Measurements from ENCODE around the gene WIPI1. TPM values are rescaled to one million over a fixed set of nuclear protein-coding genes. Genes with fewer than 3 reads are reported as not detected.

Gene WIPI1
- total RNA-seq, 2 experiments from 2014 or later: 45.5 to 47.7 TPM

DNA sequence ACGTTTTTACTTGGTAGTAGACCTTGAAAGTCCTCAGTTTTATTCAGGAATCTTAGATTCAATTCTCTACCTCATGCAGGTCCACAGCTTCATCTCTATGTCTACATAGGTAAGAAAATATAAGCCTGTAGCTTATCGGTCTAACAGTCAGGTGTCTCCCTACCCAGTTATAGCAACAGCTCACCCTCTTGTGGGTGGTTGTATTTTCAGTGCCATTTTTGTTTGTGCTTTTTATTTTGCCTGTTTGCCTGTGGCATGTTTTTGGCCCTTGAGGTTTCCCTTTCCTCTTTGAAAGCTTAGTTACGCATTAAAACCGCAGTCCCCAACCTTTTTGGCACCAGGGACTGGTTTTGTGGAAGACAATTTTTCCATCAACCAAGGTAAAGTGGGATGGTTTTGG, 23.6 kb upstream of the WIPI1 start:
- H3K27me3 Mint-ChIP-seq: peaks cover 53% of the 10 kb centered on the region
- H3K4me3 Mint-ChIP-seq: no peak overlapping the region
- peaks cover 8% of the 10 kb centered on the region for H3K9me3 Mint-ChIP-seq (ENCODE audit: low read depth)
- no peak for DNase-seq
- H3K27ac Mint-ChIP-seq: no peak overlapping the region
- H3K36me3 Mint-ChIP-seq: peaks cover 8% of the 10 kb centered on the region
- ATAC-seq: no peak
- peaks cover 7% of the 10 kb centered on the region for H3K4me1 Mint-ChIP-seq
- CTCF ChIA-PET: interaction anchor here (0.8 to 1.2 kb wide), 5 partner anchors 10 to 304 kb away, joined by 3 to 4 read pairs (median 3); no protein-coding TSS in a partner anchor

DNA sequence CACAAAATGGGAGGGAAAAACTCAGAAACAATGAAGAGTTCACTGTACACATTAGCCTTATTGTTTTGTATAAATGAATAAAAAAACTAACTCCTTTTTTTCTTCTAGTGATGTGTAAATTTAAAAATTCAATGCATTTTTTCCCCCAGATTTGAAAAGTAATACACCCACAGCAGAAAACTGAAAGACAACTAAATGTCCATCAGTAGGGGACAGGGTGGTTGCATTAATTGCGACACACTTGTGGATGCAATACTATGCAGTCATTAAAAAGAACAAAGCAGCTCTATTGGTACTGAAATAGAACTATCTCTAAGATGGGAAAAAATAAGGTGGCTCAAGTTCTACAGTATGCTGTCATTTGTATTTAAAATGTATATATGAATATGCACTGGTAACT, 13.7 kb upstream of the WIPI1 start:
- CTCF ChIA-PET: interaction anchor here (1.1 to 2.5 kb wide), 3 partner anchors 10 to 14 kb away, joined by 3 to 5 read pairs (median 4); no protein-coding TSS in a partner anchor
- Mint-ChIP-seq H3K4me3 (no peak overlapping the region), H3K9me3 (ENCODE audit: low read depth) (no peaks in the 10 kb centered on the region), H3K36me3 (no peaks in the 10 kb centered on the region), H3K27ac (no peak overlapping the region), H3K27me3 (peaks cover 40% of the 10 kb centered on the region), H3K4me1 (peaks cover 2% of the 10 kb centered on the region)
- ATAC-seq: no peak
- no peak for DNase-seq

DNA sequence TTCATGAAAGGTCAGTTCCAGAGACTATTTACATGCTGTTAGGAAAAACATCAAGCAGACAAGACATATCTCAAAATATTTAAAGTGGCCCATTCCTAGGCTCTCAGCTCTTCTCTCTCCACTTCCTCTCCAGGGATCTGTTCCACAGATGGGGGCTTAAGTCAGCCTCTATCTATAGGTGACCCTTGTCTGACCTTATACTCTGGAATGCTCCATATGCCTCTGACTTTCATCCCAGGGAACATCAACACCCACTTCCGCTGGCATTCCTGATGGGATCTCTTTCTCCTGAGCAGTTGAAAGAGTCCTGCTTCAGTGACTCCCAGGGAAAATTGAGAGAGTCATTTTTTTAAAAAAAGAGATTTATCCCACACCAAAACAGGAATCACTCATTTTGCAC, 11.5 kb upstream of the WIPI1 start:
- Mint-ChIP-seq H3K9me3 (ENCODE audit: low read depth) (no peaks in the 10 kb centered on the region), H3K4me1 (peaks cover 9% of the 10 kb centered on the region), H3K27ac (no peak overlapping the region), H3K27me3 (peaks cover 32% of the 10 kb centered on the region), H3K36me3 (no peaks in the 10 kb centered on the region), H3K4me3 (no peak overlapping the region)
- CTCF ChIA-PET: interaction anchor here (1.1 to 17.7 kb wide), 4 partner anchors 10 to 206 kb away, joined by 3 to 260 read pairs (median 10); no protein-coding TSS in a partner anchor
- DNase-seq (no peak), ATAC-seq (no peak)

DNA sequence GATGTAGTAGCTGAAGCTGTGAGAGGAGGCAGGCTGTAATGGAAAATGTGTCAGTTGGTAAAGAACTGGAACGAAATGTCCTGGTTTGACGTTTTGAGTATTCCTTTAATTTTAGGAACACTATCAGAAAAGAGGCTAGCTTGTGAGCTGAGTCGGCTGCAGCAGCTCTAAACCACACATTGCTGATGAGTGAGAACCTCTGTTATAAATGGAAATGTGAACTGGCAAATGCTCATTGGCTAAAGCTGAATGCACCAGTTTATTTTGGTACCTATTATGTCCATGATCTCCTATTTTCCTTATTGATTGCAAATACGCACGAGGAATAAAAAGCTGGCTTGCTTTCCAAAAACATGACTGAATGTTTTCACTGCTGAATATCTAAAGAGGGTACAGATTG, 11.0 kb upstream of the WIPI1 start:
- Mint-ChIP-seq H3K4me1 (peaks cover 9% of the 10 kb centered on the region), H3K4me3 (no peak overlapping the region), H3K27ac (no peak overlapping the region), H3K27me3 (peaks cover 29% of the 10 kb centered on the region), H3K9me3 (ENCODE audit: low read depth) (no peaks in the 10 kb centered on the region), H3K36me3 (no peaks in the 10 kb centered on the region)
- ATAC-seq (no peak), DNase-seq (no peak)
- CTCF ChIA-PET: interaction anchor here (1.1 to 17.7 kb wide), 6 partner anchors 8 to 206 kb away, joined by 3 to 260 read pairs (median 6); no protein-coding TSS in a partner anchor

DNA sequence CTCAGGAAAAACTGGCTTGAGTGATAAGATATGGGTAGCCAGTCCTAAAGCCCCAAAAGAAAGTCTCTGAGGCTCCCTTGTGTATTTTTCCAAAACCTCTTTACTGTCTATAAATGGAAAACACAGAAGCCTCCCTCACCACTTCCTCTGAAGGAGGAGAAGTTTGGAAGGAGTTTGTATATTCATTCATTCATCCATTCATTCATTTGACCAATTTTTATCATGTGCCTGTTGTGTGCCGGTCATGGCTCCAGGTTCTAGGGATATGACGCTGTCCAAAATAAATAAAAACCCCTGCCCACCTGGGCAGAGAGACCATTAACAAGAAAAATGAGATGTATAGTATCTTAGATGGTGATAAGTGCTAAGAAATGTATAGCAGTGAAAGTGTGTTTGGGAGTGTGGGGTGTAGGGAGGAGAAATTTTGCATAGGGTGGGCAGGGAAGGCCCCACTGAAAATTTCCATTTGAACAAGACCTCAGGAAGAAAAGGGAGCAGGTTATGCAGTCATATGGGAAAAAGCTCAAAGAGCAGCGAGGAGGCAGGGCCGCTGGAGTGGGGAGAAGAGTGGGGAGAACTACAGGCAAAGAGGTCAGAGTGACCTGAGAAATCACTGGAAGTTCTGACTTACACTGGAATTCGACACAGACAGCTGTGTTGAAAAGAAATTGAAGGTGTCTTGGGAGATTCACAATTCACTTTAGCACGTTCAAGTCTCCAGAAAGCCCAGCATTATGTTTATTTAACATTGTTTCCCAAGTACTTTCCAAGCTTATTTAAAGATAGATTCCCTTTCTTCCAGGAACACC, 6.1 kb upstream of the WIPI1 start:
- Mint-ChIP-seq H3K27ac (peak overlapping the region; percentile 94), H3K4me3 (no peak overlapping the region), H3K4me1 (peaks cover 55% of the 10 kb centered on the region), H3K9me3 (ENCODE audit: low read depth) (no peaks in the 10 kb centered on the region), H3K27me3 (peaks cover 11% of the 10 kb centered on the region), H3K36me3 (no peaks in the 10 kb centered on the region)
- CTCF ChIA-PET: interaction anchor here (0.7 to 17.7 kb wide), 13 partner anchors 23 to 312 kb away, joined by 3 to 260 read pairs (median 4); partner anchors contain the start of genes ARSG, PRKAR1A and SLC16A6
- no peak for ATAC-seq
- DNase-seq: no peak

DNA sequence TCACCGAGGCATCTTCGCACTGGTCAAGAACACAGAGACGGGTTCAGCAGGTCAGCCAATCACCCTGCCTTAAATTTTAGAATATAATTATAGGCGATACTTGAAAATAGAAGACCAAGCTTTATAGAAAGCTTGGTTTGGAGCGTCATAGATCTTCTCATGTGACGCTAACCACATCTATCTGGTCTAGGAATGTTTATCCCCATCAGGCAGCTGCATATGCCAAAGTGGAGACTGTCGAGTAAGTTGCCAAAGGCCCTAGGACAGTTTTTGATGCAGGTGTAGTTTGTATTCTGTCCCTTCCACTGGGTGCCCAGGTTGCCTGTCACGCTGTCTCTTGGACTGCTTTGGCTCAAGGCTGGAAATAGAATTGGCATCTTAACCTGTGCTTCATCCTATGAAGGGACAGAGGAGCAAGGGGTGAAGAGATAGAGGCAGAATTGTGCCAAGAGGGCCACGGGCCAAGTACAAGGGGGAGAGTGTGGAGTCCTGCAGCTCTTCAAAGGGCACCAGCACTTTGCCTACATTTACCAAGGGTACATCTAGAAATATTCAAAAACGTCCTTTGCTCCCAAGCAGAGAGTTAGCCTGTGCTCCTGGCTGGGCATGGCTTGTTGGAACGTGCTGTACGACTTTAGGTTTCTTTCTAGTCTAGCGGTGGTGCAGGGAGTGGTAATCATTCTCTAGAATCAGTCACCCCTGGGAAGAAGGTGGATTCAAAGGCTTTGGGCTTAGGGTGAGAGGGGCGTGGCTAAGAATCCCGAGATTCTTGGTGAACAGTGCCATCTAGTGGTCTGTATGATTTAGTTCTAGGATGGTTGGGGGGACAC, 5.3 kb upstream of the WIPI1 start:
- CTCF ChIA-PET: interaction anchor here (0.6 to 17.7 kb wide), 17 partner anchors 22 to 427 kb away, joined by 3 to 260 read pairs (median 4); partner anchors contain the start of genes AMZ2, ARSG, KPNA2 and SLC16A6
- peaks cover 63% of the 10 kb centered on the region for H3K4me1 Mint-ChIP-seq
- peaks cover 3% of the 10 kb centered on the region for H3K27me3 Mint-ChIP-seq
- ATAC-seq: peak; percentile 62
- peak; percentile 85 for DNase-seq
- H3K9me3 Mint-ChIP-seq (ENCODE audit: low read depth): no peaks in the 10 kb centered on the region
- H3K4me3 Mint-ChIP-seq: peak overlapping the region; percentile 23
- peak overlapping the region; percentile 94 for H3K27ac Mint-ChIP-seq
- no peaks in the 10 kb centered on the region for H3K36me3 Mint-ChIP-seq

DNA sequence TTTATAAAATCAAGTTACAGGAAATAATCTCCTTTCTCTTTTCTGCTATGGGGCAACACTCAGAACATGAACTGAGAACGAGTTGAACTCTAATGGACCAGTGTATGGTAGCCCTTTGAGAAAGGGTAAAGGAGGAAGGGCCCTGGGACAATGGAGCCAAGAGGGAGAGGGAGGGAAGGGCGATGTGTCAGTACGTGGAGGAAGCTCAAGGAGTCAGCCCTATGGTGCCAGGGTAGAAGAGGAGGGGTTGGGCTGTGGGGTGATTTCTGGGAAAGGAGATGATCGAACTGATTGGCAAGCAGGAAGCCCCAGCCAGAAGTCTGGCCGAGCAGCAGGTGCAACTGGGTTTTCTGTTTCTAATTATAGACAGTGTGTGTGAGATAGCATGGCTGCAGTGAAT, 4.3 kb upstream of the WIPI1 start:
- peak; percentile 81 for DNase-seq

DNA sequence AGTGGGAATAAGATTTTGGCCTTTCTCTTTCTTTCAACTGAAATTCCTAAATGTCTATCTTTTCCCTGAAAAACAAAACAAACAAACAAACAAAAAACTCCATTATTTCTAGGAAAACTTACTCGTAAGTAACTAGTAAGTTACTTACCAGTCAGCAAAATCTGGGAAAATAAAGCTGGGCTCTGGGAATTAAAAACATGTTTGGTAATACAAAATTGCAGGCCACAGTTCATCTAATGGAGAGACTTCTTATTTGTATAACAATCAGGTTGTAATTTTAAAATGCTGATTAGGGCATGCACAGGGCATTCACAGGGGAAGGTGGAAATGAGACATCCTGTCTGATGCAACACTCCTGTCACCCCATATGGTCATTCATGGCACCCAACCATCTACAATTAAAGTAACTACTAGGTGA, 3.8 kb upstream of the WIPI1 start:
- CTCF ChIA-PET: interaction anchor here (0.9 to 17.7 kb wide), 13 partner anchors 10 to 279 kb away, joined by 3 to 260 read pairs (median 5); partner anchors contain the start of genes ARSG and SLC16A6
- H3K27me3 Mint-ChIP-seq: no peaks in the 10 kb centered on the region
- DNase-seq (peak; percentile 67), ATAC-seq (no peak)
- peaks cover 71% of the 10 kb centered on the region for H3K4me1 Mint-ChIP-seq
- peak overlapping the region; percentile 68 for H3K4me3 Mint-ChIP-seq
- no peaks in the 10 kb centered on the region for H3K9me3 Mint-ChIP-seq (ENCODE audit: low read depth)
- peak overlapping the region; percentile 94 for H3K27ac Mint-ChIP-seq
- peaks cover 2% of the 10 kb centered on the region for H3K36me3 Mint-ChIP-seq

More for the DNA sequence above, 4.3 kb upstream of the WIPI1 start:
- Mint-ChIP-seq H3K36me3 (no peaks in the 10 kb centered on the region), H3K4me3 (peak overlapping the region; percentile 68), H3K27me3 (no peaks in the 10 kb centered on the region), H3K27ac (peak overlapping the region; percentile 94), H3K9me3 (ENCODE audit: low read depth) (no peaks in the 10 kb centered on the region), H3K4me1 (peaks cover 67% of the 10 kb centered on the region)
- ATAC-seq: peak; percentile 1
- CTCF ChIA-PET: interaction anchor here (1.1 to 17.7 kb wide), 11 partner anchors 12 to 261 kb away, joined by 3 to 260 read pairs (median 4); partner anchors contain the start of genes ARSG and SLC16A6

DNA sequence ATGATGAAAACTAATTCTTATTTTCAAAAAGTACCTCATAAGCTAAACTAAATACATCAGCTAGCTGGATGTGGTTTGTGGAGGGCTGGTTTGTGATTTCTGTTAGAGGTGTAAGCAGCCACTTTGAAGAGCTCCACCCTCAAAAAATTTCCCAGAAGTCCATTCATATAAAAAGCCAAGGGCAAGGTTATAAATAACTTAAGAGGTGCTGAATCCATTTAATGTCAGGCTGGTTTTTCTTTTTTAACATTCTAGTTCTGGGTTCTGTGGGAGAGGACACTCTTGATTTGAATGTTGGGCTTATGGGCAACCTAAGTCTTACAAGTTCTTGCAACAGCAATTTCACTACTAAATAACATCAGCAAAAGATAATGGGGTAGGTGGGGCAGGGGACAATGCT, 3.4 kb upstream of the WIPI1 start:
- Mint-ChIP-seq H3K27ac (peak overlapping the region; percentile 94), H3K27me3 (no peaks in the 10 kb centered on the region), H3K4me1 (peaks cover 71% of the 10 kb centered on the region), H3K36me3 (peaks cover 4% of the 10 kb centered on the region), H3K9me3 (ENCODE audit: low read depth) (no peaks in the 10 kb centered on the region), H3K4me3 (peak overlapping the region; percentile 68)
- DNase-seq: peak; percentile 83
- CTCF ChIA-PET: interaction anchor here (0.7 to 17.7 kb wide), 16 partner anchors 11 to 288 kb away, joined by 3 to 260 read pairs (median 4); partner anchors contain the start of gene ARSG
- ATAC-seq: no peak

DNA sequence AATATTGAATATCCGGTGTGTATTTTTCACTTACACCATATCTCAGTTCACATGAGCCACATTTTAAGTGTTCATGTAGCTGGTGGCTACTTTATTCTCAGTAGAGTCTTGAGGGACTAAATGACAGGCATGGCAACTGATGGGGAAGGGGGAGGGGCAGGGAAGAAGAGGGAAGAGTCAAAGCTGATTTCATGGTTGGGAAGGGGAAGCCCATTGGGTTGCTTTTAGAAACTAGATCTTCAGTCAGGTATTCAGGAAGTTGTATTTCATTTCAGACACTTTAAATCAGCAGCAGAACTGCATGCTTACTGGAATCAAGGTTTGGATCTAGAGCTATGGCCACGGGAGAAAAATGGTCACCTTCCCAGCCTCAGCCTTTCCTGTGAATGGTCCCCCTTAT, 2.9 kb upstream of the WIPI1 start:
- DNase-seq: no peak
- Mint-ChIP-seq H3K9me3 (ENCODE audit: low read depth) (no peaks in the 10 kb centered on the region), H3K27ac (peak overlapping the region; percentile 94), H3K4me3 (peak overlapping the region; percentile 68), H3K4me1 (peaks cover 75% of the 10 kb centered on the region), H3K27me3 (no peaks in the 10 kb centered on the region), H3K36me3 (peaks cover 4% of the 10 kb centered on the region)
- ATAC-seq: no peak
- CTCF ChIA-PET: interaction anchor here (0.7 to 17.7 kb wide), 17 partner anchors 11 to 288 kb away, joined by 3 to 260 read pairs (median 4); partner anchors contain the start of gene ARSG

DNA sequence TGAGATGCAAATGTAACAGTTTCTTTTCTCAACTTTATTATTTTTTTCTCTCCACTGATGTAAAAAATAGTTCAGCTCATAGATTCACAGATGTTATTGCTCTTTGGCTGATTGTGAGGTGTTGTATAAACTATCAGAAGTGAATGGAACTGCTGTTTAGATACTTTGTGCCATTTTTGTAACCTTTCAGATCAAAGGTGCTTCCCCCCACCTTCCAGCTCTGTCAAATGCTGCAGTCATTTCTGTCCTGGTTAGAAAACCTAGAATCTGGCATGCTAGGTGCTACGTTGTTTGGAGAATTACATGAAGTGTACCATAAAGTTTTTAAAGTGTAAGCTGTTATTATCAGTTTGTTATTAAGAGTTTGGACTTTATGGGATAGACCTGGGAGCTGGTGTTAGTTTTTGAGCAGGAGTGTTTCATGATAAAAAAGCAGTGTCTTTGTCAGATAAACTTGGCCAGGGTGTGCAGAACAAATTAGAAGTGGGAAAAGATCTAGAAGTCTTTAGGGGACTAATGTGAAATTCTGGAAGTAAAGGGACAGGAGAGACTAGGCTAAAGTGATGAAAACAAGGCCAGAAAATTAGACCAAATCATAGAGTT, 1.8 kb upstream of the WIPI1 start:
- ATAC-seq (no peak), DNase-seq (peak; percentile 57)
- no peaks in the 10 kb centered on the region for H3K27me3 Mint-ChIP-seq
- CTCF ChIA-PET: interaction anchor here (1.1 to 17.7 kb wide), 11 partner anchors 9 to 286 kb away, joined by 3 to 260 read pairs (median 4); no protein-coding TSS in a partner anchor
- H3K9me3 Mint-ChIP-seq (ENCODE audit: low read depth): no peaks in the 10 kb centered on the region
- H3K27ac Mint-ChIP-seq: peak overlapping the region; percentile 94
- peaks cover 83% of the 10 kb centered on the region for H3K4me1 Mint-ChIP-seq
- H3K36me3 Mint-ChIP-seq: peaks cover 4% of the 10 kb centered on the region
- H3K4me3 Mint-ChIP-seq: peak overlapping the region; percentile 52

DNA sequence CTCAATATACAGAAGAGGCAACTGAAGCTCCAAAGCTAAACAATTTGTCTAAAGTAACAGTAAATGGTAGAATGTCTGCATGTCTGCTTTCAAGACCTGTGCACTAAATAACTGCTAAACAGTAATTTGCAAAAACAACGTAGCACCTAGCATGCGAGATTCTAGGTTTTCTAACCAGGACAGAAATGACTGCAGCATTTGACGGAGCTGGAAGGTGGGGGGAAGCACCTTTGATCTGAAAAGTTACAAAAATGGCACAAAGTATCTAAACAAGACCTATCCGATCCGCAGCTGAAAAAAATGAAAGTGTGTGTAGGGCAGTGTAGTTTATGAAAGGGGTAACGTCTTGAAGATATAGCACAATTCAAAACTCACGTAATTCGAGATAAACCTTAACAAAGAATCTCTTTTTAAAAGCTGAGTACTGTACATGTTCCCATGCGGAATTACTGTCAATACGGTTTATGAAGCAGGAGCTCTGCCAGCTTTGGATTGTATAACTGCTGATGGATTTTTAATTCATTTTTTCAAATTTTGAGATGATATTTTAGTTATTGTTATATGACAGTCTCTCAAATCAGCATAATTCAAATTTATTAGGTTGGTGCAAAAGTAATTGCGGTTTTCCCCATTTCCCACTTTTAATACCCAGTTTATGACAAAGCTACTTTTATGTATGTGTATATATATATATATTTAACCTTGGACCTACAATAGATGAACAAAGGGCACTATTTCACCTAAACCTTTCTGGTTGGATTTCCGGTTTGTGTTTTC, 1.2 kb upstream of the WIPI1 start:
- ATAC-seq: no peak
- CTCF ChIA-PET: interaction anchor here (0.9 to 17.7 kb wide), 15 partner anchors 8 to 286 kb away, joined by 3 to 260 read pairs (median 8); partner anchors contain the start of genes ARSG and SLC16A6
- H3K27ac Mint-ChIP-seq: peak overlapping the region; percentile 94

More for the DNA sequence above, 1.2 kb upstream of the WIPI1 start:
- H3K36me3 Mint-ChIP-seq: peaks cover 11% of the 10 kb centered on the region
- H3K27me3 Mint-ChIP-seq: no peaks in the 10 kb centered on the region
- H3K4me1 Mint-ChIP-seq: peaks cover 84% of the 10 kb centered on the region
- no peaks in the 10 kb centered on the region for H3K9me3 Mint-ChIP-seq (ENCODE audit: low read depth)
- peak; percentile 57 for DNase-seq
- H3K4me3 Mint-ChIP-seq: peak overlapping the region; percentile 75
